HL-60 (cell line): ENCODE data around the gene RTN4IP1.

Experiments used
- DNase-seq, 2 experiments: peaks; one replicate each; pipeline ENCODE4 v3.0.0-alpha.2; 2010 to 2020; ENCODE audit warnings: low read depth in 1 of 2, low spot score in 1 of 2
- H3K27ac ChIP-seq: fragments of 250-450 bp; sonication (Bioruptor Pico); replicated peaks from 2 replicates; pipeline ENCODE4 v1.5.1; 2020; ENCODE audit warnings: mild to moderate bottlenecking, moderate library complexity
- H3K27me3 ChIP-seq: fragments of 250-450 bp; sonication (Bioruptor Pico); 2 replicates; pipeline ENCODE4 v1.5.1; 2021; ENCODE audit warnings: mild to moderate bottlenecking, moderate library complexity; ENCODE audit not compliant: insufficient read depth, poor library complexity, severe bottlenecking
- H3K4me3 ChIP-seq: replicated peaks from 2 replicates; pipeline ENCODE4 v1.5.1; 2011; ENCODE audit warnings: mild to moderate bottlenecking, control low read depth, low read length; ENCODE audit not compliant: insufficient read depth
- CTCF ChIP-seq: IDR thresholded peaks from one replicate; pipeline ENCODE4 v1.5.1; 2011; ENCODE audit warnings: low read length, control low read depth, inconsistent platforms; ENCODE audit not compliant: insufficient read depth
- GABPA ChIP-seq: IDR thresholded peaks from 2 replicates; pipeline ENCODE4 v1.6.1; 2012; ENCODE audit warnings: low read depth
- POLR2AphosphoS5 ChIP-seq: IDR thresholded peaks from 2 replicates; pipeline ENCODE4 v1.6.1; 2012; ENCODE audit warnings: low read depth
- REST ChIP-seq: IDR thresholded peaks from 2 replicates; pipeline ENCODE4 v1.6.1; 2012; ENCODE audit warnings: low read depth; ENCODE audit not compliant: insufficient replicate concordance
- SPI1 ChIP-seq: IDR thresholded peaks from 2 replicates; pipeline ENCODE4 v1.6.1; 2012; ENCODE audit warnings: low read depth, mild to moderate bottlenecking, borderline replicate concordance

Gene RTN4IP1

GRCh38 chr6:106574741-106575458 is 54.4 kb downstream of the RTN4IP1 start:
- H3K27ac ChIP-seq = no peak overlapping the region
- DNase-seq = no peak

GRCh38 chr6:106572875-106573585 is 56.3 kb downstream of the RTN4IP1 start:
- peak in 1 of 2 experiments; percentile 53 for DNase-seq

More at GRCh38 chr6:106574741-106575458, 54.4 kb downstream of the RTN4IP1 start:
- H3K27me3 ChIP-seq = no peaks in the 10 kb centered on the region
- TF ChIP-seq GABPA (no peak), CTCF (no peak), POLR2AphosphoS5 (no peak), REST (no peak), SPI1 (no peak)
- no peak overlapping the region for H3K4me3 ChIP-seq

GRCh38 chr6:106572436-106572835 is 56.9 kb downstream of the RTN4IP1 start:
- no peak overlapping the region; the same call in 1 of the 2 replicates for H3K27ac ChIP-seq

More at GRCh38 chr6:106572875-106573585, 56.3 kb downstream of the RTN4IP1 start:
- TF ChIP-seq SPI1 = 0 out of 2 replicates have a peak, but pooled peaks have one; percentile 37
- TF ChIP-seq POLR2AphosphoS5 = no peak
- TF ChIP-seq REST = no peak
- H3K27me3 ChIP-seq = no peaks in the 10 kb centered on the region
- no peak overlapping the region for H3K4me3 ChIP-seq
- peak overlapping the region; percentile 27 for H3K27ac ChIP-seq

More at GRCh38 chr6:106572436-106572835, 56.9 kb downstream of the RTN4IP1 start:
- no peak for DNase-seq
- TF ChIP-seq REST = no peak
- TF ChIP-seq SPI1 = no peak
- TF ChIP-seq CTCF = no peak
- no peak for TF ChIP-seq POLR2AphosphoS5
- TF ChIP-seq GABPA = no peak
- no peak overlapping the region for H3K4me3 ChIP-seq
- no peaks in the 10 kb centered on the region for H3K27me3 ChIP-seq
